Peyer's patch (tissue), 4 donors: Measurements from ENCODE around the gene RXRA.

Source experiments
- POLR2A ChIP-seq, 2 donors: fragments of 450-650 bp; IDR thresholded peaks; one replicate each; pipeline ENCODE4 v1.5.1; 2017; ENCODE audit warnings: antibody characterized with exemption in 2 of 2, mild to moderate bottlenecking in 2 of 2, moderate library complexity in 2 of 2
- TF ChIP-seq, protein P1 (sequence below), 6 experiments: fragments of 450-650 bp in 4 of 6; fragments of 200-600 bp in 2 of 6; sonication (generic) in 1 of 6; IDR thresholded peaks; one replicate each; pipeline ENCODE4 v1.5.1; 2017 to 2019; ENCODE audit warnings: antibody characterized with exemption in 6 of 6, mild to moderate bottlenecking in 3 of 6, moderate library complexity in 1 of 6

DNA sequence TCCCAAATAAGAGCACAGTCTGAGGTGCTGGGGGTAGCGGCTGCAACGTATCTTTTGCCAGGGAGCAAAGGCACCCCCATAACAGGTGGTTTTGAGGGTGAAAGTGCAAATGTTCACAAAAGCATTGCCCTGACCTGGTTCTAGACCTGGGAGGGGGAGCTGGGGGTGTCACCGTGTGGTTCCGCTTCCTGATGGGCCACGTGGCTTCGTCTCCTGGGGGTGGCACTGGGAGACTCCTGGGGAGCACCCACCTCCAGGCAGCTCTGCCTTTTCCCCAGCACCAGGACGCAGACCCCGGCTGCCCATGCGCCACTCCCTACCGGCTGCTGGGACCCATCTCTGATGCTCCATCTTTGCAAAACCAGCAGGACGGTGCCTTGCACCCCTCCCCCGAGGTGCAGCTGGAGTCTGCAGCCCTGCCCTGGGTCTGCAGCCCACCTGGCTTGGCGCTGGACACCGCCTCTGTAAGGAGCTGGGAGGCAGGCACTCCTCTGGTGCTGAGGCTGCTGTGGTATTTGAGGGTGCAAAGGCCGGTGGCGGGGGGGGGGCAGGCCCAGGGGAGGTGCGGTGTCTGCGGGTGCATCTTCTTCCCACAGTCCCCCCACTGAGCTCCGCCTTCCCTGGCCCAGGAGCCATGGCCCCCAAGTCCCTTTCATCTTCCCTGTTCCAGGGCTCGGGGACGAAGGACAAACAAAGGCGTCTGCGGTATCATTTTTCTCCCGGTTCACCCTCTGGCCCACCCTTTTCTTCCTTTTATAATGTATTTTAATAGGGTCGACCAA, 29.8 kb upstream of the RXRA start:
- TF ChIP-seq, protein P1, sequence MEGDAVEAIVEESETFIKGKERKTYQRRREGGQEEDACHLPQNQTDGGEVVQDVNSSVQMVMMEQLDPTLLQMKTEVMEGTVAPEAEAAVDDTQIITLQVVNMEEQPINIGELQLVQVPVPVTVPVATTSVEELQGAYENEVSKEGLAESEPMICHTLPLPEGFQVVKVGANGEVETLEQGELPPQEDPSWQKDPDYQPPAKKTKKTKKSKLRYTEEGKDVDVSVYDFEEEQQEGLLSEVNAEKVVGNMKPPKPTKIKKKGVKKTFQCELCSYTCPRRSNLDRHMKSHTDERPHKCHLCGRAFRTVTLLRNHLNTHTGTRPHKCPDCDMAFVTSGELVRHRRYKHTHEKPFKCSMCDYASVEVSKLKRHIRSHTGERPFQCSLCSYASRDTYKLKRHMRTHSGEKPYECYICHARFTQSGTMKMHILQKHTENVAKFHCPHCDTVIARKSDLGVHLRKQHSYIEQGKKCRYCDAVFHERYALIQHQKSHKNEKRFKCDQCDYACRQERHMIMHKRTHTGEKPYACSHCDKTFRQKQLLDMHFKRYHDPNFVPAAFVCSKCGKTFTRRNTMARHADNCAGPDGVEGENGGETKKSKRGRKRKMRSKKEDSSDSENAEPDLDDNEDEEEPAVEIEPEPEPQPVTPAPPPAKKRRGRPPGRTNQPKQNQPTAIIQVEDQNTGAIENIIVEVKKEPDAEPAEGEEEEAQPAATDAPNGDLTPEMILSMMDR (IDR thresholded peaks at IDR 0.05) = no peak
- no peak for TF ChIP-seq POLR2A (IDR thresholded peaks at IDR 0.05)
